CD4-positive, alpha-beta memory T cell (primary cell): Measurements from ENCODE around the gene ADISSP. TPM values are rescaled to one million over a fixed set of nuclear protein-coding genes. Genes with fewer than 3 reads are reported as not detected.

Experiments
- CTCF ChIA-PET: fragments of 350-600 bp; sonication (Branson Sonifier 250); formaldehyde crosslinking; loops from one replicate; lab custom pipeline; 2021; ENCODE audit warnings: inconsistent platforms; ENCODE audit not compliant: partially characterized antibody; lab: Charles Lee
- POLR2A ChIA-PET: fragments of 350-600 bp; sonication (Branson Sonifier 250); formaldehyde crosslinking; loops from one replicate; lab custom pipeline; 2021; ENCODE audit not compliant: partially characterized antibody; lab: Charles Lee
- DNase-seq, 5 donors: peaks; one replicate each; pipeline versions ENCODE4 v3.0.0 to v3.0.0-alpha.2; 2020 to 2022; ENCODE audit warnings: mixed read lengths in 1 of 5
- H3K27ac ChIP-seq: one replicate; pipeline ENCODE4 v1.7.0; 2013; ENCODE audit warnings: low read depth, low read length
- H3K27me3 ChIP-seq: 2 replicates; pipeline ENCODE4 v1.7.0; 2013; ENCODE audit warnings: mild to moderate bottlenecking, low read length, moderate library complexity; ENCODE audit not compliant: insufficient read depth
- H3K36me3 ChIP-seq: 2 replicates; pipeline ENCODE4 v1.7.0; 2013; ENCODE audit warnings: mild to moderate bottlenecking, low read length, moderate library complexity; ENCODE audit not compliant: insufficient read depth
- H3K4me1 ChIP-seq: 2 replicates; pipeline ENCODE4 v1.7.0; 2013; ENCODE audit warnings: mild to moderate bottlenecking, low read length, moderate library complexity; ENCODE audit not compliant: insufficient read depth
- H3K4me3 ChIP-seq, 2 donors: one replicate each; pipeline ENCODE4 v1.7.0; 2013; ENCODE audit warnings: low read length in 2 of 2, mild to moderate bottlenecking in 1 of 2
- H3K9me3 ChIP-seq, 2 donors: one replicate each; pipeline ENCODE4 v1.7.0; 2013; ENCODE audit warnings: low read length in 2 of 2, control low read depth in 1 of 2; ENCODE audit not compliant: control insufficient read depth in 1 of 2
- H3K27ac Mint-ChIP-seq, 7 donors: one replicate each; pipeline ENCODE4 v1.8.0; 2020 to 2021; ENCODE audit warnings: mixed read lengths in 7 of 7, mild to moderate bottlenecking in 6 of 7, inconsistent platforms in 3 of 7, moderate library complexity in 3 of 7
- H3K27me3 Mint-ChIP-seq, 2 donors: one replicate each; pipeline ENCODE4 v1.8.0; 2020 to 2021; ENCODE audit warnings: mixed read lengths in 2 of 2
- H3K36me3 Mint-ChIP-seq, 2 donors: one replicate each; pipeline ENCODE4 v1.8.0; 2020 to 2021; ENCODE audit warnings: mixed read lengths in 2 of 2, inconsistent platforms in 1 of 2, mild to moderate bottlenecking in 1 of 2
- H3K4me1 Mint-ChIP-seq, 4 donors: one replicate each; pipeline ENCODE4 v1.8.0; 2020 to 2021; ENCODE audit warnings: mixed read lengths in 4 of 4, mild to moderate bottlenecking in 1 of 4
- H3K4me3 Mint-ChIP-seq, 8 donors: one replicate each; pipeline ENCODE4 v1.8.0; 2020 to 2021; ENCODE audit warnings: mixed read lengths in 8 of 8, mild to moderate bottlenecking in 7 of 8, moderate library complexity in 6 of 8, inconsistent platforms in 3 of 8
- H3K9me3 Mint-ChIP-seq, 8 donors: one replicate each; pipeline ENCODE4 v1.8.0; 2020 to 2021; ENCODE audit warnings: mixed read lengths in 8 of 8, mild to moderate bottlenecking in 5 of 8, inconsistent platforms in 3 of 8, moderate library complexity in 1 of 8
- intact Hi-C: fragments of 100-400 bp; cut with micrococcal nuclease; formaldehyde crosslinking; loops from one replicate; pipeline ENCODE4 v1.15.1; 2023
- polyA plus RNA-seq, 2 donors: library from polyadenylated mRNA; unstranded; fragments of 300-500 nt; fragmentation: Illumina TruSeq; gene quantifications; one replicate each; pipeline ENCODE4 v1.2.3, GENCODE V29; 2021
- total RNA-seq, 2 experiments: library from RNA; stranded (reverse); gene quantifications; one replicate each; pipeline ENCODE4 v1.2.3, GENCODE V29; 2021

ADISSP gene
- total and polyA plus RNA-seq, 4 experiments from 2014 or later: 15.7 to 31.5 (median 16.8) TPM

GRCh38 chr20:3714092-3714491 is 53.5 kb downstream of the ADISSP start:
- POLR2A ChIA-PET: no interaction called here

DNA sequence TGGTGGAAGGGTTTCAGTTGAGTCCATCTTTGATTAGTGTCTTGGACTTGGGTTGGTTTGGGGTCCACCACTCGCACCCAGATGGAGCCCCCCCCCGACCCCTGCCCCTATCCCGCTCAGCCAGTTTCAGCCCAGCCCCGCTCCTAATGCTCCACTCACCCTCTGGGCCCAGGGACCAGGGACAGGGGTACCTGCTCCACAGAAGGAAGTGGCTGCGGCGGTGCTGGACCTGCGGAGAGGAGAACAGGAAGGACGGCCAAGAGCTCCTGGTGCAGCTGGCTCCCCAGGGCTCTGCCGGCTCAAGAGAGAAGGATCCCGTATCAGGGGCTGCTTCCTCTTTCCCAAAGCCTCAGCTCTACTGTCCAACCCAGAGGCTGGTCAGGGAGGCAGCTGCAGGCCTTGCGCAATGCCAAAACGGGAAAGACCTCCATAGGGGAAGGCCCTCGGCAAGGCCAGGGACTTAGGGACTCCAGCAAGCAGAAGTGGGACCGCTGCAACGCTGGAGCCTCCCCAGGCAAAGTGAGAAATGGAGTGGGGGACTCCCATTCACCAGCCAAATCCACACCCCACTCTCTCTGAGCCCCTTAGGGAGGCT is 55.2 kb downstream of the ADISSP start, which contains the start of gene SIGLEC1:
Gene SIGLEC1, minus strand, starts transcription at position 322 of the 595 bp plus-strand sequence. CDS start 5,472 bp downstream, outside the sequence.
- H3K36me3 Mint-ChIP-seq: no peaks in the 10 kb centered on the region
- H3K4me3 Mint-ChIP-seq: no peak within 1 kb of the TSS
- ChIA-PET POLR2A (no interaction called here), CTCF (interaction anchor here (1.0 kb wide), 1 partner anchor 56 kb away, joined by 3 read pairs; no protein-coding TSS in a partner anchor)
- peaks cover 0 to 11% of the 10 kb centered on the region in 2 donors for H3K27me3 Mint-ChIP-seq
- Histone ChIP-seq H3K27ac (no peak within 1 kb of the TSS), H3K4me1 (no peaks in the 10 kb centered on the region), H3K9me3 (no peaks in the 10 kb centered on the region), H3K36me3 (no peaks in the 10 kb centered on the region), H3K27me3 (no peaks in the 10 kb centered on the region), H3K4me3 (no peak within 1 kb of the TSS)
- intact Hi-C loops: loop anchor here (5.0 kb wide), 1 partner anchor 495 kb away; no protein-coding TSS in a partner anchor
- no peaks in the 10 kb centered on the region for H3K9me3 Mint-ChIP-seq
- H3K27ac Mint-ChIP-seq: no peak within 1 kb of the TSS
- no peak for DNase-seq
- peaks cover 0 to 10% (median 2%) of the 10 kb centered on the region in 4 donors for H3K4me1 Mint-ChIP-seq

More at GRCh38 chr20:3714092-3714491, 53.5 kb downstream of the ADISSP start:
- no peaks in the 10 kb centered on the region for H3K9me3 ChIP-seq
- no peaks in the 10 kb centered on the region for H3K9me3 Mint-ChIP-seq
- intact Hi-C loops: loop anchor here (5.0 kb wide), 1 partner anchor 497 kb away; no protein-coding TSS in a partner anchor
- peaks cover 0 to 8% (median 1%) of the 10 kb centered on the region in 4 donors for H3K4me1 Mint-ChIP-seq
- H3K4me3 Mint-ChIP-seq: no peak overlapping the region
- no peaks in the 10 kb centered on the region for H3K27me3 ChIP-seq
- no peak for DNase-seq
- H3K36me3 ChIP-seq: no peaks in the 10 kb centered on the region
- no peaks in the 10 kb centered on the region for H3K36me3 Mint-ChIP-seq
- H3K4me1 ChIP-seq: no peaks in the 10 kb centered on the region
- no peak overlapping the region for H3K27ac ChIP-seq
- CTCF ChIA-PET: no interaction called here
- H3K27ac Mint-ChIP-seq: no peak overlapping the region
- H3K4me3 ChIP-seq: no peak overlapping the region
- peaks cover 0 to 19% of the 10 kb centered on the region in 2 donors for H3K27me3 Mint-ChIP-seq

DNA sequence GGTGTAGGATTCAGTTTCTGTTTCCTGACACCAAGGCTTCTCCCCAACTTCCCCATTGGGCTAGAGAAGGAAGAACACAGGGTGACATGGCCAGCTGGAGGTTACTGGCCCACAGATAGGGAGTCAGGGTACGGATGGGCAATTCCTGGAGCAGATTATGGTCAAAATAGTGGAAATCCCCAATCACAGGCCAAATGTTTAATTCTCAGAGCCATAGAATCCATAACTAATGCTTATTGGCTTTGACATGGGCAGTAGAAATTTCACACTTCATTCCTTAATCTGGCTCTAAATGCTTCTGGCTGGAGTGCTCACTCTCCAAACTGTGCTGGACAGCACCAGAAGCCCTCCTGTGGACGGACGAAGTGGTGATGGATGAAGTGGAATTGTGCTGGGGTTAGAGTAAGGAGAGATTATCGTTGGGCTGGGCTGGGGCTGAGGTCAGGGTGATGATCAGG is 56.0 kb downstream of the ADISSP start:
- intact Hi-C loops: loop anchor here (1.0 to 5.0 kb wide), 2 partner anchors 35 to 494 kb away; no protein-coding TSS in a partner anchor
- Histone ChIP-seq H3K4me1 (no peaks in the 10 kb centered on the region), H3K9me3 (no peaks in the 10 kb centered on the region), H3K36me3 (no peaks in the 10 kb centered on the region), H3K27ac (no peak overlapping the region), H3K27me3 (no peaks in the 10 kb centered on the region), H3K4me3 (no peak overlapping the region)
- ChIA-PET CTCF (interaction anchor here (0.8 to 2.5 kb wide), 12 partner anchors 8 to 493 kb away, joined by 3 to 13 read pairs (median 6); partner anchors contain the start of gene ADISSP), POLR2A (no interaction called here)
- no peaks in the 10 kb centered on the region for H3K9me3 Mint-ChIP-seq
- H3K4me3 Mint-ChIP-seq: no peak overlapping the region
- H3K27me3 Mint-ChIP-seq: peaks cover 0 to 8% of the 10 kb centered on the region in 2 donors
- H3K4me1 Mint-ChIP-seq: peaks cover 0 to 10% (median 2%) of the 10 kb centered on the region in 4 donors
- DNase-seq: no peak
- no peaks in the 10 kb centered on the region for H3K36me3 Mint-ChIP-seq
- H3K27ac Mint-ChIP-seq: no peak overlapping the region

- Mint-ChIP-seq H3K27me3 (peaks cover 0 to 8% of the 10 kb centered on the region in 2 donors), H3K27ac (no peak overlapping the region), H3K36me3 (no peaks in the 10 kb centered on the region), H3K9me3 (no peaks in the 10 kb centered on the region), H3K4me1 (peaks cover 0 to 10% (median 2%) of the 10 kb centered on the region in 4 donors), H3K4me3 (no peak overlapping the region)
- intact Hi-C loops: loop anchor here (1.0 to 5.0 kb wide), 2 partner anchors 35 to 494 kb away; no protein-coding TSS in a partner anchor
- ChIA-PET CTCF (interaction anchor here (0.7 to 2.5 kb wide), 18 partner anchors 8 to 492 kb away, joined by 3 to 13 read pairs (median 4); partner anchors contain the start of gene ADISSP), POLR2A (no interaction called here)
- H3K9me3 ChIP-seq: no peaks in the 10 kb centered on the region
- no peak overlapping the region for H3K27ac ChIP-seq
- H3K27me3 ChIP-seq: no peaks in the 10 kb centered on the region
- H3K4me3 ChIP-seq: no peak overlapping the region
- no peaks in the 10 kb centered on the region for H3K36me3 ChIP-seq
- H3K4me1 ChIP-seq: no peaks in the 10 kb centered on the region
- DNase-seq: peak; percentile 55 to 69 (median 57)
Measured at GRCh38 chr20:3710703-3711483, 56.7 kb downstream of the ADISSP start.

DNA sequence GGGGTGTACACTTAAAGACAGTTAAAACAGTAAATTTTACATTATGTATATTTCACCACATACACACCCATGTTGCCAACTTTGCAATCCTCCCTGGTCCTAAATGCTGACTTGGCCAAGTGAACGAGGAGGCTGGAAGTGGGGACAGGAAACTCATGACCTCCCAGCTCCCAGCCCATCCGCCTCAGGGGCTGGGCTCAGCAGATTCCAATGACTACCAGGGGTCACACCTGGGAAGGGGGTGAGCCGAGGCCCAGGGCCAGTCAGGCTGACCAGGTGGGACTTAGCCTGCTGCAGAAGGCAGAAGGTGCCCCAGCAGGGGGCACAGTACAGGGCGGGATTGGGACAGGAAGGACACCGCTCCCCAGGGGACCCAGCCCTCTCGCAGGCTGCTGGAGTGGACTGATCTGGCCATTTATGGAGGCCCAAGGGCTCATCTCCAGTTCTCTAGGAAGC is 57.5 kb downstream of the ADISSP start:
- ChIA-PET CTCF (interaction anchor here (0.7 to 2.5 kb wide), 17 partner anchors 8 to 491 kb away, joined by 3 to 13 read pairs (median 4); partner anchors contain the start of gene ADISSP), POLR2A (no interaction called here)
- H3K27ac ChIP-seq: no peak overlapping the region
- no peak overlapping the region for H3K4me3 Mint-ChIP-seq
- H3K4me3 ChIP-seq: no peak overlapping the region
- no peak for DNase-seq
- intact Hi-C loops: loop anchor here (5.0 kb wide), 1 partner anchor 493 kb away; no protein-coding TSS in a partner anchor
- H3K27me3 Mint-ChIP-seq: peaks cover 0 to 8% of the 10 kb centered on the region in 2 donors
- no peaks in the 10 kb centered on the region for H3K4me1 ChIP-seq
- H3K27ac Mint-ChIP-seq: no peak overlapping the region
- H3K36me3 ChIP-seq: no peaks in the 10 kb centered on the region
- no peaks in the 10 kb centered on the region for H3K36me3 Mint-ChIP-seq
- peaks cover 0 to 10% (median 2%) of the 10 kb centered on the region in 4 donors for H3K4me1 Mint-ChIP-seq
- no peaks in the 10 kb centered on the region for H3K9me3 ChIP-seq
- no peaks in the 10 kb centered on the region for H3K9me3 Mint-ChIP-seq
- no peaks in the 10 kb centered on the region for H3K27me3 ChIP-seq

DNA sequence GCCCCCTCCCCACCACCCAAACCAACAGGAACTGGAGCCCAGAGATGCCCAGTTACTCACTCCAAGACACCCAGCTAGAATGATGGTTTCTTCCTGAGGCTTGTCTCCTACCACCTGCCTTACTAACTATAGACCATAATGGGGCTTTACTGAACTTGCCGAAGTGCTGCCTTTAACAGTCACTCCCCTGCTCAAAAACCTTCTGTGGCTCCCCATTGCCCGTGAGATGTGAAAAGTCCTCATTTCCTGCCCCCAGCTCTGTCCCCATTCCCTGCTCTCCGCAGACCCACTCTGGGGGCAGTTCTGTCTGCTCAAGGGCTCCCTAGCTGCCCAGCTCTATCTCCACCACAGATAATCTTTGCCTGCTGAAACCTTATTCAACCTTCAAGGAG is 60.0 kb downstream of the ADISSP start:
- Mint-ChIP-seq H3K27ac (peak overlapping the region in 1 of 7 donors; percentile 13), H3K9me3 (no peaks in the 10 kb centered on the region), H3K36me3 (no peaks in the 10 kb centered on the region), H3K4me3 (no peak overlapping the region), H3K4me1 (peaks cover 0 to 10% (median 2%) of the 10 kb centered on the region in 4 donors), H3K27me3 (peaks cover 0 to 5% of the 10 kb centered on the region in 2 donors)
- ChIA-PET POLR2A (no interaction called here), CTCF (interaction anchor here (1.0 to 2.0 kb wide), 3 partner anchors 9 to 31 kb away, joined by 3 to 6 read pairs (median 6); no protein-coding TSS in a partner anchor)
- Histone ChIP-seq H3K27ac (no peak overlapping the region), H3K27me3 (no peaks in the 10 kb centered on the region), H3K4me1 (no peaks in the 10 kb centered on the region), H3K9me3 (no peaks in the 10 kb centered on the region), H3K4me3 (no peak overlapping the region), H3K36me3 (no peaks in the 10 kb centered on the region)
- intact Hi-C loops: no loop called here
- DNase-seq: no peak
